Limb (tissue), 2 donors: ENCODE measurements around the gene LONP2.
"Not testable (repeated sequence)": the region's sequence is repeated elsewhere in the genome, so short reads cannot be mapped to it uniquely, and the experiment has no call there.

Source experiments
- DNase-seq, 2 donors: peaks; one replicate each; pipeline ENCODE4 v3.0.0-alpha.2; 2016; ENCODE audit errors: extremely low spot score in 2 of 2

The LONP2 gene

DNA sequence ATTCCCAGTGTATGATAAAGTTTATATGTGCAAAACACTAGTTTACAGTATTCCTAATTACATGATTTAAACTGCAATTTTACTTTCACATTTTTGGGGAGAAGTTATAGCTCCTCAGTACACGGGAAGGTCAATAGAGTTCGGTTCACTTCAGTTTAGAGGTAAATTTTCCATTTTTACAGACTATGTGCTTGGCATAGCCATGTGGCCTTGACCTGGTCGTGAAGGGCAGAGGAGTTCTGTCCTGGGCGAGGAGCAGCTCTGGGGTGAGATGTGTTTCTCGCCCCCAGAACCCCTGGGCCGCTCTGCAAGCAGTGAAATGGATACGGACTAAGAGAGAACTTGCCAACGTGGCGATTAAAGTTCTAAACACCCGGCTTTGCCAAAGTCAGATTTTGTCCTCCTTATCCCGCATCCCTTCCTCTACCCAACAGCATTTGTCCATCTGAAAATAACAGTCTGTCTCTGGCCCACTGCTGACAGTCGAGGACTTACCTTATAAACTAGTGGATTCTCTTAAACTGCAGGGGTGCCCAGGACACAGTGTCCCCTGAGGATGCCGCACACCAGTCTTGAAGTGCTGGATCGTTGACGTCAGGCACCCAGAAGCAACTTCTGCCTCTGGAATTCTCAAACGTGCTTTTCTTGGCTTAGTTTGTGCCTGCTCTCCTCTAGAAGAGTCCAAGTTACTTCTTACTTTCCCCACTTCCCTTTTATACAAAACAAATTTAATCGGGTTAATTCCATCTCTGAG lies 142.6 kb downstream of the LONP2 start:
- no peak for DNase-seq

- no peak for DNase-seq
Measured at GRCh38 chr16:48392407-48392806, 148.3 kb downstream of the LONP2 start.

GRCh38 chr16:48393485-48394354 lies 149.6 kb downstream of the LONP2 start:
- no peak for DNase-seq

DNA sequence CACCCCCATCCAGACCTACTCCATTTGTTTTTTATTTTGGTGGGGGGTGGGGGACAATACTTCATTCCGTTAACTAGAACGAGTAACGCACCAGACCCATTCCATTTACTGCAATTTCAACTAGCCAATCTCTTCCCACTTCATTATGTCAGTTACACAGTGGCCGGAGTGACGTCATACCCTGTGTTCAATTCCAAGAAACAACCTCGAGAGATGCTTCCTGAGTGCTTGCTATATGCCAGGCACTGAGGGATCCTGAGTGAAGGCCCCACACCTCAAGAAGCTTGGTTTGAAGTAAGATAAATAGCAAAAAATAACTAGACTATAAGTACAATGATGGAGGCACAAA lies 150.2 kb downstream of the LONP2 start:
- no peak for DNase-seq

GRCh38 chr16:48395375-48395774 lies 151.3 kb downstream of the LONP2 start:
- DNase-seq: no peak

GRCh38 chr16:48402547-48402946 lies 158.4 kb downstream of the LONP2 start:
- DNase-seq: not testable (repeated sequence)

GRCh38 chr16:48405153-48405552 lies 161.1 kb downstream of the LONP2 start:
- no peak for DNase-seq

- no peak for DNase-seq
Measured at GRCh38 chr16:48405907-48406306, 161.8 kb downstream of the LONP2 start.
